ENCODE data around the gene CGB1. TPM values are rescaled to one million over a fixed set of nuclear protein-coding genes. Genes with fewer than 3 reads are reported as not detected.

CGB1 gene
- total RNA-seq, 1 experiment from 2014 or later = not detected

- no peak for TF ChIP-seq RELA (CRISPR knock-in tag; IDR thresholded peaks at IDR 0.05; ENCODE audit: borderline replicate concordance)
- no peak for TF ChIP-seq ARID4B (CRISPR knock-in tag; IDR thresholded peaks at IDR 0.05; ENCODE audit: borderline replicate concordance)
Observed at GRCh38 chr19:49006905-49007304, 29.8 kb downstream of the CGB1 start (continued).

GRCh38 chr19:49004964-49005614 is 31.6 kb downstream of the CGB1 start:
- CTCF ChIA-PET = interaction anchor here (1.0 to 1.1 kb wide), 2 partner anchors 14 to 93 kb away, joined by 3 read pairs; no protein-coding TSS in a partner anchor

More at GRCh38 chr19:49004964-49005614, 31.6 kb downstream of the CGB1 start:
- TF ChIP-seq PRRX2 (CRISPR knock-in tag; IDR thresholded peaks at IDR 0.05) (no peak), FOXP1 (CRISPR knock-in tag; IDR thresholded peaks at IDR 0.05; ENCODE audit: borderline replicate concordance) (no peak), E2F1 (CRISPR knock-in tag; IDR thresholded peaks at IDR 0.05) (no peak), KAT7 (CRISPR knock-in tag; IDR thresholded peaks at IDR 0.05; ENCODE audit: borderline replicate concordance) (no peak), PRDM15 (CRISPR knock-in tag; IDR thresholded peaks at IDR 0.05) (no peak), IRF2 (CRISPR knock-in tag; IDR thresholded peaks at IDR 0.05; ENCODE audit: borderline replicate concordance, low read depth) (no peak), AR (CRISPR knock-in tag; IDR thresholded peaks at IDR 0.05) (no peak), ZNF671 (CRISPR knock-in tag; IDR thresholded peaks at IDR 0.05) (no peak), ATF2 (CRISPR knock-in tag; IDR thresholded peaks at IDR 0.05; ENCODE audit: borderline replicate concordance, low read depth) (no peak), MAX (CRISPR knock-in tag; IDR thresholded peaks at IDR 0.05) (no peak), OVOL2 (CRISPR knock-in tag; IDR thresholded peaks at IDR 0.05; ENCODE audit: borderline replicate concordance) (no peak), ERG (CRISPR knock-in tag; IDR thresholded peaks at IDR 0.05) (no peak), TCF7 (CRISPR knock-in tag; IDR thresholded peaks at IDR 0.05; ENCODE audit: low read depth) (no peak), ELF4 (CRISPR knock-in tag; IDR thresholded peaks at IDR 0.05; ENCODE audit: low read depth) (no peak)
- ATAC-seq (no peak), DNase-seq (ENCODE audit: low spot score) (no peak)
- POLR2A ChIA-PET = no interaction called here
- Mint-ChIP-seq H3K4me3 (no peak overlapping the region), H3K4me1 (no peaks in the 10 kb centered on the region; the same call in 1 of the 2 replicates), H3K27ac (no peak overlapping the region), H3K27me3 (ENCODE audit: low read depth) (no peaks in the 10 kb centered on the region), H3K9me3 (no peaks in the 10 kb centered on the region), H3K36me3 (peaks cover 32% of the 10 kb centered on the region)

Data from WTC11 (cell line).